Kidney (tissue), 14 donors: ENCODE results near the gene FBXL3. TPM values are rescaled to one million over a fixed set of nuclear protein-coding genes. Genes with fewer than 3 reads are reported as not detected.

Experiments used
- DNase-seq, 5 donors: peaks; one replicate each; pipeline ENCODE4 v3.0.0-alpha.2; 2013 to 2020
- FAIRE-seq: peaks from 2 replicates; lab custom pipeline; 2012; peaks lifted over from hg19 to GRCh38; lab: Jason Lieb, UNC
- H3K27ac ChIP-seq, 2 donors: one replicate each; pipeline ENCODE4 v1.7.0; 2013; ENCODE audit warnings: low read depth in 2 of 2, low read length in 2 of 2, inconsistent platforms in 1 of 2
- H3K27me3 ChIP-seq: one replicate; pipeline ENCODE4 v1.7.1; 2013; ENCODE audit warnings: low read length, inconsistent platforms; ENCODE audit not compliant: control insufficient read depth, insufficient read depth
- H3K36me3 ChIP-seq, 3 donors: one replicate each; pipeline versions ENCODE4 v1.7.0 to v1.7.1; 2013; ENCODE audit warnings: low read length in 3 of 3, control low read depth in 1 of 3, inconsistent platforms in 1 of 3; ENCODE audit not compliant: insufficient read depth in 3 of 3, control insufficient read depth in 2 of 3
- H3K4me1 ChIP-seq, 3 donors: one replicate each; pipeline versions ENCODE4 v1.7.0 to v1.7.1; 2013; ENCODE audit warnings: low read length in 3 of 3, inconsistent platforms in 1 of 3, low read depth in 1 of 3; ENCODE audit not compliant: control insufficient read depth in 2 of 3, insufficient read depth in 2 of 3
- H3K4me3 ChIP-seq, 3 donors: one replicate each; pipeline versions ENCODE4 v1.7.0 to v1.8.1; 2013; ENCODE audit warnings: low read length in 3 of 3, control low read depth in 1 of 3, inconsistent platforms in 1 of 3
- H3K9ac ChIP-seq, 3 donors: one replicate each; pipeline versions ENCODE4 v1.7.0 to v1.7.1; 2013; ENCODE audit warnings: low read length in 3 of 3, control low read depth in 1 of 3, inconsistent platforms in 1 of 3
- H3K9me3 ChIP-seq, 3 donors: one replicate each; pipeline versions ENCODE4 v1.7.0 to v1.7.1; 2013; ENCODE audit warnings: low read length in 3 of 3, control low read depth in 1 of 3, inconsistent platforms in 1 of 3; ENCODE audit not compliant: control insufficient read depth in 2 of 3, insufficient read depth in 1 of 3
- CTCF ChIP-seq: IDR thresholded peaks from 3 replicates; pipeline ENCODE4 v1.5.1; 2012; ENCODE audit warnings: mild to moderate bottlenecking, moderate library complexity, borderline replicate concordance; ENCODE audit not compliant: insufficient read depth; ENCODE audit errors: extremely low read depth
- intact Hi-C: fragments of 100-400 bp; cut with DNase I; formaldehyde crosslinking; loops from one replicate; pipeline ENCODE4 v1.11.1; 2022
- polyA plus RNA-seq: library from polyadenylated mRNA; stranded (reverse); fragments of 350-450 nt; fragmentation: Illumina TruSeq; extraction: RNeasy Lipid Tissue Mini Kit (QIAGEN cat#74804); gene quantifications from one replicate; pipeline ENCODE4 v1.2.3, GENCODE V29; 2014; ENCODE audit warnings: low read depth, low replicate concordance; ENCODE audit not compliant: insufficient read depth
- total RNA-seq: library from RNA; stranded (reverse); fragmentation: NEBNext Ultra II Directional; extraction: Animal tissue kit (Norgen Biotek cat#: 25700); gene quantifications from one replicate; pipeline ENCODE4 v1.2.1, GENCODE V29; 2021
- donor health status: control.
- donor health status: control.
- donor health status: control.
- donor health status: control.
- donor health status: control.
- donor health status: DM: yes; HTN: yes; CAD: no.
- donor health status: Normal renal cell carcinoma (clear cell type).

The FBXL3 gene
- total and polyA plus RNA-seq, 2 donors from 2014 or later, result 22.3 to 61.6 TPM

- no peak for FAIRE-seq
- intact Hi-C loops, result no loop called here
Measured at GRCh38 chr13:77028202-77028601, 1.2 kb upstream of the FBXL3 start.

GRCh38 chr13:77026255-77026860, 601 bp downstream of the FBXL3 start:
- H3K4me3 ChIP-seq, result peak overlapping the region; percentile 70 to 93 (median 88)
- no peaks in the 10 kb centered on the region for H3K9me3 ChIP-seq
- peak overlapping the region; percentile 94 to 98 for H3K27ac ChIP-seq
- FAIRE-seq, result no peak
- TF ChIP-seq CTCF, result peak; percentile 1
- H3K36me3 ChIP-seq, result no peaks in the 10 kb centered on the region
- peaks cover 0 to 10% (median 0%) of the 10 kb centered on the region in 3 donors for H3K4me1 ChIP-seq
- H3K9ac ChIP-seq, result peak overlapping the region; percentile 60 to 77 (median 68)
- intact Hi-C loops, result no loop called here
- no peaks in the 10 kb centered on the region for H3K27me3 ChIP-seq
- DNase-seq, result peak; percentile 87 to 96 (median 91)

More at GRCh38 chr13:77028202-77028601, 1.2 kb upstream of the FBXL3 start:
- Histone ChIP-seq H3K36me3 (no peaks in the 10 kb centered on the region), H3K27me3 (no peaks in the 10 kb centered on the region), H3K27ac (no peak overlapping the region), H3K9me3 (no peaks in the 10 kb centered on the region), H3K9ac (no peak overlapping the region), H3K4me3 (no peak overlapping the region), H3K4me1 (peaks cover 0 to 3% (median 0%) of the 10 kb centered on the region in 3 donors)
- DNase-seq, result peak in 2 of 5 donors; percentile 13 to 25
- TF ChIP-seq CTCF, result no peak

GRCh38 chr13:77022341-77022740, 4.6 kb downstream of the FBXL3 start:
- H3K4me1 ChIP-seq, result peaks cover 0 to 14% (median 0%) of the 10 kb centered on the region in 3 donors
- no peak for TF ChIP-seq CTCF
- FAIRE-seq (no peak), DNase-seq (no peak)
- no peaks in the 10 kb centered on the region for H3K9me3 ChIP-seq
- H3K27me3 ChIP-seq, result no peaks in the 10 kb centered on the region
- intact Hi-C loops, result no loop called here
- no peak overlapping the region for H3K9ac ChIP-seq
- H3K4me3 ChIP-seq, result no peak overlapping the region
- H3K27ac ChIP-seq, result no peak overlapping the region
- H3K36me3 ChIP-seq, result peaks cover 0 to 5% (median 0%) of the 10 kb centered on the region in 3 donors
